ENCODE results near the gene GALNT2. TPM values are rescaled to one million over a fixed set of nuclear protein-coding genes. Genes with fewer than 3 reads are reported as not detected.

GALNT2 gene
- total and polyA plus RNA-seq, 2 donors (not counting 1 experiment from before 2014, with no cell fraction given) = 19.0 to 184 TPM

DNA sequence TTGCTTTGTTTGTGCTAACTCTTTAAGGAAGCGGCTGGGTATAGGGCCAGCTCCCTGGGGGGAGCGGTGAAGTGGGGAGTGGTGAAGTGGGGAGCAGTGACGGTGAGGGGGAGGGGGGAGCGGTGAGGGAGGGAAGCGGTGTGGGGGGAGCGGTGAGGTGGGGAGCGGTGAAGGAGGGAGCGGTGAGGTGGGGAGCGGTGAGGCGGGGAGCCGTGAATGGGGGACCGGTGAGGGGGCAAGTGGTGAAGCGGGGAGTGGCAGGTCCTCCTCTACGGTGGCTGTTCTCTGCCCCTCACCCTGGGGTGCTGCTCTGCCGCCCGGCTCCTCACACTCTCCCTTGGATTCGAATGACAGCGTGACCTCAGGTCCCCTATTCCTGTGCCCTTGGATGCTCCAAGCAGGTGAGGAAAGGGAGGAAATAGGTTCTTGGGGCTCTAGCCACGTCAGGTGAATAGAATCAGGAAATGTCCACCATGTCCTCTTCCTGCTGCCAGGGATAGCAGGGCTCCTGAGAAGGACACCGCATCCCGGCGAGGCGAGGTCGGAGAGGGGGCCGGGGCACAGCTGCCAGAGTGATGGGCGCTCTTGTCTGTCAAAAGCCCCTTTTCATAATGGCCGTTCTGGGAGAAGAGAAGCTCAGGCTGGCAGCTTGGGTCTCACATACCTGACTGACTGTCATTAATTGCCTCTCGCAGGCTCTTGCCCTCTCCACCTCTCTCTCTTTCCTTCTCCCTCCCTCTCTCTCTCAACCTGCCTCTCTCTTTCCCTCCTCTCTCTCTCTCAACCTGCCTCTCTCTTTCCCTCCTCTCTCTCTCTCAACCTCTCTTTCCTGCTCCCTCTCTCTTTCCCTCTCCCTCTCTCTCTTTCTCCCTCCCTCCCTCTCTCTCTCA lies 224.9 kb downstream of the GALNT2 start:
- DNase-seq (peak; percentile 85), ATAC-seq (ENCODE audit: low read depth) (peak; percentile 83)
- intact Hi-C loops (cut with micrococcal nuclease) = loop anchor here (5.0 kb wide), 1 partner anchor 225 kb away; the partner anchor contains the start of gene GALNT2
- Mint-ChIP-seq H3K4me3 (peak overlapping the region; percentile 65), H3K27me3 (no peaks in the 10 kb centered on the region), H3K4me1 (peaks cover 53% of the 10 kb centered on the region), H3K9me3 (ENCODE audit: insufficient read depth) (no peaks in the 10 kb centered on the region), H3K27ac (peak overlapping the region; percentile 84)
- H3K9me3 ChIP-seq (ENCODE audit: control extremely low read depth in 1 of 3, control insufficient read depth in 2 of 3, insufficient read depth in 1 of 3, low read length in 2 of 3) = peaks cover 0 to 10% (median 0%) of the 10 kb centered on the region in 3 donors
- H4K20me1 ChIP-seq (ENCODE audit: control insufficient read depth, insufficient read depth, low read length, poor library complexity, severe bottlenecking) = no peaks in the 10 kb centered on the region
- no peak for TF ChIP-seq EZH2 (IDR thresholded peaks at IDR 0.05; ENCODE audit: borderline replicate concordance, insufficient read depth, low read depth, low read length, poor library complexity, severe bottlenecking)
- TF ChIP-seq, protein P1, sequence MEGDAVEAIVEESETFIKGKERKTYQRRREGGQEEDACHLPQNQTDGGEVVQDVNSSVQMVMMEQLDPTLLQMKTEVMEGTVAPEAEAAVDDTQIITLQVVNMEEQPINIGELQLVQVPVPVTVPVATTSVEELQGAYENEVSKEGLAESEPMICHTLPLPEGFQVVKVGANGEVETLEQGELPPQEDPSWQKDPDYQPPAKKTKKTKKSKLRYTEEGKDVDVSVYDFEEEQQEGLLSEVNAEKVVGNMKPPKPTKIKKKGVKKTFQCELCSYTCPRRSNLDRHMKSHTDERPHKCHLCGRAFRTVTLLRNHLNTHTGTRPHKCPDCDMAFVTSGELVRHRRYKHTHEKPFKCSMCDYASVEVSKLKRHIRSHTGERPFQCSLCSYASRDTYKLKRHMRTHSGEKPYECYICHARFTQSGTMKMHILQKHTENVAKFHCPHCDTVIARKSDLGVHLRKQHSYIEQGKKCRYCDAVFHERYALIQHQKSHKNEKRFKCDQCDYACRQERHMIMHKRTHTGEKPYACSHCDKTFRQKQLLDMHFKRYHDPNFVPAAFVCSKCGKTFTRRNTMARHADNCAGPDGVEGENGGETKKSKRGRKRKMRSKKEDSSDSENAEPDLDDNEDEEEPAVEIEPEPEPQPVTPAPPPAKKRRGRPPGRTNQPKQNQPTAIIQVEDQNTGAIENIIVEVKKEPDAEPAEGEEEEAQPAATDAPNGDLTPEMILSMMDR (IDR thresholded peaks at IDR 0.05) = no peak
- peak overlapping the region; percentile 56 for H3K4me2 ChIP-seq (replicated peaks; ENCODE audit: low read depth, low read length, poor library complexity, severe bottlenecking)
- peak overlapping the region; percentile 66 to 78 for H3K27ac ChIP-seq (ENCODE audit: low read length in 2 of 2)
- H3K36me3 ChIP-seq (replicated peaks in 1 of 2; ENCODE audit: control extremely low read depth in 1 of 2, control insufficient read depth in 1 of 2, extremely low read depth in 1 of 2, insufficient read depth in 2 of 2, low read length in 1 of 2) = no peaks in the 10 kb centered on the region
- POLR2A ChIA-PET = interaction anchor here (0.6 kb wide), 5 partner anchors 180 to 560 kb away, joined by 3 to 14 read pairs (median 8); partner anchors contain the start of gene GALNT2
- H3K27me3 ChIP-seq (replicated peaks in 1 of 4; ENCODE audit: control extremely low read depth in 1 of 4, control insufficient read depth in 3 of 4, insufficient read depth in 4 of 4, low read length in 3 of 4) = no peaks in the 10 kb centered on the region
- peak overlapping the region; percentile 12 for H3K9ac ChIP-seq (ENCODE audit: low read length)
- CTCF ChIA-PET = interaction anchor here (2.3 to 2.4 kb wide), 2 partner anchors 10 to 12 kb away, joined by 6 to 7 read pairs; no protein-coding TSS in a partner anchor
- H3K4me1 ChIP-seq (ENCODE audit: control insufficient read depth in 2 of 2, insufficient read depth in 2 of 2, low read length in 2 of 2) = peaks cover 45 to 49% of the 10 kb centered on the region in 2 donors
- WGBS (ENCODE audit: insufficient coverage) = 32% methylated on average over 23 of the region's 28 CpGs
- peak overlapping the region in 4 of 5 experiments; percentile 28 to 48 (median 38) for H3K4me3 ChIP-seq (ENCODE audit: control extremely low read depth in 1 of 5, extremely low read depth in 1 of 5, insufficient read depth in 1 of 5, low read depth in 2 of 5, low read length in 4 of 5)
- H2AFZ ChIP-seq (ENCODE audit: insufficient read depth, low read depth, low read length, poor library complexity, severe bottlenecking) = peak overlapping the region; percentile 53
- H3K79me2 ChIP-seq (ENCODE audit: control insufficient read depth, insufficient read depth, low read length) = no peaks in the 10 kb centered on the region
